Activated CD4-positive, alpha-beta T cell treated with anti-CD3 and anti-CD28 coated beads for 1 hour (primary cell): Measurements from ENCODE around the gene STXBP3.
"Not testable (repeated sequence)": the region's sequence is repeated elsewhere in the genome, so short reads cannot be mapped to it uniquely, and the experiment has no call there.

Experiments used
- DNase-seq: peaks from one replicate; pipeline ENCODE4 v3.0.0-alpha.2; 2020

The STXBP3 gene

GRCh38 chr1:108729481-108729880 is 17.0 kb upstream of the STXBP3 start:
- no peak for DNase-seq

- DNase-seq: no peak
These were observed 14.1 kb upstream of the STXBP3 start for GRCh38 chr1:108732398-108732797.

- no peak for DNase-seq
These were observed 12.2 kb upstream of the STXBP3 start for GRCh38 chr1:108734171-108734865.

GRCh38 chr1:108742253-108742652 is 4.2 kb upstream of the STXBP3 start:
- no peak for DNase-seq

- DNase-seq: no peak
These were observed 493 bp upstream of the STXBP3 start for GRCh38 chr1:108745980-108746381.

- no peak for DNase-seq
These were observed 837 bp downstream of the STXBP3 start for GRCh38 chr1:108747171-108747850.

- no peak for DNase-seq
These were observed 1.4 kb downstream of the STXBP3 start for GRCh38 chr1:108747898-108748297.

- DNase-seq: no peak
These were observed 2.6 kb downstream of the STXBP3 start for GRCh38 chr1:108749081-108749480.

GRCh38 chr1:108750476-108751181 is 4.2 kb downstream of the STXBP3 start:
- DNase-seq: no peak

GRCh38 chr1:108753363-108753762 is 6.9 kb downstream of the STXBP3 start:
- no peak for DNase-seq

- no peak for DNase-seq
These were observed 12.3 kb downstream of the STXBP3 start for GRCh38 chr1:108758796-108759195.

- DNase-seq: no peak
These were observed 20.6 kb downstream of the STXBP3 start for GRCh38 chr1:108767115-108767514.

- no peak for DNase-seq
These were observed 21.2 kb downstream of the STXBP3 start for GRCh38 chr1:108767708-108768107.

- DNase-seq: no peak
These were observed 31.4 kb downstream of the STXBP3 start for GRCh38 chr1:108777839-108778238.

- DNase-seq: no peak
These were observed 33.0 kb downstream of the STXBP3 start for GRCh38 chr1:108779455-108779854.

GRCh38 chr1:108780937-108781574 is 34.6 kb downstream of the STXBP3 start:
- no peak for DNase-seq

- not testable (repeated sequence) for DNase-seq
These were observed 35.1 kb downstream of the STXBP3 start for GRCh38 chr1:108781575-108781944.

GRCh38 chr1:108785264-108785663 is 38.8 kb downstream of the STXBP3 start:
- no peak for DNase-seq

- no peak for DNase-seq
These were observed 39.4 kb downstream of the STXBP3 start for GRCh38 chr1:108785880-108786279.

GRCh38 chr1:108791790-108792189 is 45.3 kb downstream of the STXBP3 start:
- DNase-seq: no peak

- no peak for DNase-seq
These were observed 45.9 kb downstream of the STXBP3 start for GRCh38 chr1:108792420-108792819.

- DNase-seq: no peak
These were observed 52.5 kb downstream of the STXBP3 start for GRCh38 chr1:108799001-108799400.

GRCh38 chr1:108801101-108801500 is 54.6 kb downstream of the STXBP3 start:
- no peak for DNase-seq

- no peak for DNase-seq
These were observed 57.1 kb downstream of the STXBP3 start for GRCh38 chr1:108803548-108803947.
